GM18508 (cell line): ENCODE measurements around the gene DNAJA2.

Source experiments
- ATAC-seq: cut with Tn5 transposase; IDR thresholded peaks from one replicate; pipeline ENCODE4 v1.9.1; 2021; ENCODE audit warnings: moderate number of reproducible peaks; ENCODE audit not compliant: insufficient read depth, unreplicated experiment

Gene DNAJA2

DNA sequence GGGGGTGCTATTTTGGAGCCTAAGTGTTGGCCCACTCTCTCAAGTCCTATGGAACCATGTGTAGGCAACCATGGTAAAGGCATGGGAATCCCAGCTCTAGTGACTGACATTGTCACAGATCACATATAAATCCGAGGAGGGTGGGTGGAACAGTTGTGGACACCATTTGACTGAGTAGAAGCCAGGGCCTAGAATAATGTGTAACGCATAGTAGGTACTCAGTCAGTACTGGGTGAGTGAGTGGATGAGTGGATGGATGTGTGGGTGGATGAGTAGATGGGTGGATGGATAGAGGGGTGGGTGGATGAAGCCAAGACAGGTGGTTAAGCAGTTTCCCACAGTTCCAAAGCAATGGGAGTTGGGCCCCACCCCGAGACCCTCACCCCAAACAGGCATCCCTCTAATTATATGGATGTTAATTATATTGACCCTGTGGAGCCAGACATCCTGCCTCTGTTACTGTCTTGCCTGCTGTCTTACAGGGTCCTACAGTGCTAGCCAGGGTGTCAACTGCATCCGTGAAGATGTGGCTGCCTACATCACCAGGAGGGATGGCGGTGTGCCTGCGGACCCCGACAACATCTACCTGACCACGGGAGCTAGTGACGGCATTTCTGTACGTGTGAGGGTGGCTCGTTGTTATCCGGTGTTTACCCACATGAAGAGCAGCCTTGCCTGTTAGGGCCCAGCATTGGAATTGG is 67.0 kb downstream of the DNAJA2 start:
- ATAC-seq: no peak
